ENCODE data around the gene WWP2. TPM values are rescaled to one million over a fixed set of nuclear protein-coding genes. Genes with fewer than 3 reads are reported as not detected.
"Not testable (repeated sequence)": the region's sequence is repeated elsewhere in the genome, so short reads cannot be mapped to it uniquely, and the experiment has no call there.

WWP2 gene
- total RNA-seq, 2 donors from 2014 or later: 42.3 to 42.5 TPM

DNA sequence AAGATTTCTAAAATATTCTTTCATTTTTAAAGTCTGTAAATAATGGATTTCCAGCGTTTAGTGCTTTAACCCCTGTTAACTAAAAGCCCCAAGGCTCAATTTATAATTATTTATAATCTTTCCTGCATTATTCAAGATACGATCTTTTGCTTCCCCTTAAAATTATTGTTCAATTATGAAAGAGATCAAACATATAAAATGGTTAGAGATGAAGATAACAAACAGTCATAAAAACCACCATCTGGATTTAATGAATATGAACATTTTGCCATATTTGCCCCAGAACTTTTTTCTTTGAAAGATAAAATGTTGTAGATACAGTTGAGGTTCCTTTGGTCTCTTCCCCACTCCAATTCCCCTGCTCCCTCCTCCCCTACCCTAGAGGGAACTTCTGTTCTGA is 17.6 kb downstream of the WWP2 start:
- DNase-seq (ENCODE audit: low spot score): no peak
- intact Hi-C loops (cut with DNase I): no loop called here

GRCh38 chr16:69781118-69781517 is 19.0 kb downstream of the WWP2 start:
- intact Hi-C loops (cut with DNase I): no loop called here
- DNase-seq (ENCODE audit: low spot score): no peak

- DNase-seq (ENCODE audit: low spot score): no peak
- intact Hi-C loops (cut with DNase I): no loop called here
Observed at GRCh38 chr16:69784586-69784985, 22.5 kb downstream of the WWP2 start.

- intact Hi-C loops (cut with DNase I): no loop called here
- no peak for DNase-seq (ENCODE audit: low spot score)
Observed at GRCh38 chr16:69787883-69788282, 25.8 kb downstream of the WWP2 start.

- intact Hi-C loops (cut with DNase I): loop anchor here in 1 of 2 donors (1.0 kb wide), 1 partner anchor 8 kb away; no protein-coding TSS in a partner anchor
- DNase-seq (ENCODE audit: low spot score): not testable (repeated sequence)
Observed at GRCh38 chr16:69791391-69791847, 29.3 kb downstream of the WWP2 start.

DNA sequence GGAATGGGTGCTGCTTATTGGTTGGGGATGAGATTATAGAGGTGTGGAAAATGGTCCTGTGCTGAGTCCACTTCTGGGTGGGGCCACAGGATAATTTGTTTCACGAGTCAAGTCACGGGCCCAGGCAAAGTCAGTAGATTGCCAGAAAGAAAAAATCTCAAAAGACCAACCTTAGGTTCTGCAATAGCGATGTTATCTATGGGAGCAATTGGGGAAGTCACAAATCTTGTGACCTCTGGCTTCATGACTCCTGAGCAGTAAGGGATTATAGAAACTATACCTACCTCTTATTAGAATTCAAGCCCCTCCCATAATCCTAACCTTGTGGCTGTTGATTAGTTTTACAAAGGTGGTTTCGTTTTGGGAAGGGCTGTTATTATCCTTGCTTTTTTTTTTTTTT is 31.4 kb downstream of the WWP2 start:
- intact Hi-C loops (cut with DNase I): no loop called here
- DNase-seq (ENCODE audit: low spot score): no peak

DNA sequence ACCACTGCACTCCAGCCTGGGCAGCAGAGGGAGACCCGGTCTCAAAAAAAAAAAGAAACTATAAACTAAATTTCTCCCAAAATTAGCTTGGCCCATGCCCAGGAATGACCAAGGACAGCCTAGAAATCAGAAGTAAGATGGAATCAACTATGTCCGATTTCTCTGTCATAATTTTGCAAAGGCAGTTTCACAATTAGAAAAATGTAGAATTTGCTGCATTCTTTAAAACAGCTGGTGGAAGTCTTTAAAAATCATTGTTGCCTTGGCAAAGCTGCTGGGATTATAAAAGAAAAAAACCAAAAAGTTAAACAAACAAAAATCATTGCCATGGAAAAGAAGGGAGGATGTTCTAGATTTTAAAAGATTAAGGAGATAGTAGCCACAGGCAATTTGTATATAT is 32.4 kb downstream of the WWP2 start:
- DNase-seq (ENCODE audit: low spot score): no peak
- intact Hi-C loops (cut with DNase I): no loop called here

GRCh38 chr16:69796285-69797118 is 34.4 kb downstream of the WWP2 start:
- DNase-seq (ENCODE audit: low spot score): no peak
- intact Hi-C loops (cut with DNase I): loop anchor here (2.0 to 5.0 kb wide), 2 partner anchors 132 to 136 kb away; no protein-coding TSS in a partner anchor

DNA sequence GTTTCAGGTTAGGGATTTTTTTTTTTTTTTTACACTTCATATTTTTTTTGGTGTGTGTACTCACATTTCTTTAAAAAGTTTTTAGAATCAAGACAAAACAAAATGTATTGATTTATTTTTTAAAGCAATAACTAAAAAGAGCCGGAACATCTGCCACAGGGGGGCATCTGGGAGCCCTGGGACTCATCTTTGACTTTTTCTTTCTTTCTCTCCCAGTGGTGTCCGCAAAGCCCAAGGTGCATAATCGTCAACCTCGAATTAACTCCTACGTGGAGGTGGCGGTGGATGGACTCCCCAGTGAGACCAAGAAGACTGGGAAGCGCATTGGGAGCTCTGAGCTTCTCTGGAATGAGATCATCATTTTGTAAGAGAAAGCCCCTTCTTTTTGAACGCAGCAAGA is 36.3 kb downstream of the WWP2 start:
- intact Hi-C loops (cut with DNase I): loop anchor here in 1 of 2 donors (5.0 kb wide), 1 partner anchor 134 kb away; no protein-coding TSS in a partner anchor
- DNase-seq (ENCODE audit: low spot score): no peak

- intact Hi-C loops (cut with DNase I): loop anchor here in 1 of 2 donors (5.0 kb wide), 1 partner anchor 133 kb away; no protein-coding TSS in a partner anchor
- no peak for DNase-seq (ENCODE audit: low spot score)
Observed at GRCh38 chr16:69799611-69800031, 37.5 kb downstream of the WWP2 start.

DNA sequence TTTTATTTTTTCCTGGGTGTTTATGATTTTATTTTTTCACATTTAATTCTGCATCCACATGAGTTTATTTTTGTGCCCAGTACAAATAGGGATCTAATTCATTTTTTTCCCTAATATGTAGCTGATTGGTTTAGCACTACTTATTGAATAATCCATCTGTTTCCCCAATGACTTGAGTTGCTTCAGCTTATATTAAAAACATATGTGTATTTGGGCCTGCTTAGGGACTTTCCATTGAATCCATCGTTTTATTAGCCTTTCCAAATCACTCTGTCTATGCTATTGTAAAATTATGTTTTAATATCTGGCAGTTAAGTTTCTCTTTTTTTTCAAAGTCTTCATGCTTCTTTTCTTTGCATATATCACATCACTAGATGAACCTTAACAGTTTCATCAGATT is 42.2 kb downstream of the WWP2 start:
- intact Hi-C loops (cut with DNase I): no loop called here
- no peak for DNase-seq (ENCODE audit: low spot score)

DNA sequence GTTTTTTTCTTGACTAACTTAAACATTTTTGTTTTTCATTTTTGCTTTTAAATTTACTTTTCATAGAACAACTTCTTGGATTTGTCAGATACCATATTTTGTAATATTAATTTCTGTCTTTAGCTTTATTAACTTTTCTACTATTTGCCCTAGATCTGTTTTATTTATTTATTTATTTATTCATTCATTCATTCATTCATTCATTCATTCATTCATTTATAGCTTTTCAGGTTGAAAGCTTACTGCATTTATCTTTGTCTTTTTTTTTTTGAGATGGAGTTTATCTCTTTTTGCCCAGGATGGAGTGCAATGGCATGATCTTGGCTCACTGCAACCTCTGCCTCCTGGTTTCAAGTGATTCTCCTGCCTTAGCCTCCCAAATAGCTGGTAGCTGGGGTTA is 44.6 kb downstream of the WWP2 start:
- intact Hi-C loops (cut with DNase I); DNase-seq (ENCODE audit: low spot score): not testable (repeated sequence)

DNA sequence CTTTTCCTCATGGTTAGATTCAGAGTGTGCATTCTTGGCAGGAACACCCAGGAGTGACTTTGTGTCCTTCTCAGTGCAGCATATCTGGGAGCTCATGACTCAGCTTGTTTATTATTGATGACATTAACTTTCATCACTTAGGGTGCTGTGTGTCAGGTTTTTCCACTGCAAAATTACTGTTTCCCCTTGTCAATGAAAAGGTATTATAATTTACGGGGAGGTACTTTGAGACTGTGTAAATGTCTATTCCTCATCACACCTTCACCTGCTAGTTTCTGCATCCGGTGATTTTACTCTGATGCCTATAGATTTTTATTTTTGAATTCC is 50.5 kb downstream of the WWP2 start:
- intact Hi-C loops (cut with DNase I): no loop called here
- no peak for DNase-seq (ENCODE audit: low spot score)

DNA sequence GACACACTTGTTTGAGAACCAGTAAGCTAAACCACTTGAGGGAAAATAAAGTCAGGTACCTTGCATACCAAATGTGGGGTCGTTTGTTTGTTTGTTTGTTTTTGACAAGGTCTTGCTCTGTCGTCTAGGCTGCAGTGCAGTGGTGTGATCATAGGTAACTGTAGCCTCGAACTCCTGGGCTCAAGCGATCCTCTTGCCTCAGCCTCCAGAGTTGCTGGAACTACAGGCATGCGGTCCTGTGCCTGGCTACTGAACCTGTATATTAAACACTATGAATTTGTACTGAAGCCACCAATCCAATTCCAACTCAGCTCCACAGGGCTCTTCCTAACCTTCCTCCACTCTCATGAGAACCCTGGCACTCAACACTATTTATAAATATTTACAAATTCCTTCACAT is 51.9 kb downstream of the WWP2 start:
- intact Hi-C loops (cut with DNase I): no loop called here
- no peak for DNase-seq (ENCODE audit: low spot score)

DNA sequence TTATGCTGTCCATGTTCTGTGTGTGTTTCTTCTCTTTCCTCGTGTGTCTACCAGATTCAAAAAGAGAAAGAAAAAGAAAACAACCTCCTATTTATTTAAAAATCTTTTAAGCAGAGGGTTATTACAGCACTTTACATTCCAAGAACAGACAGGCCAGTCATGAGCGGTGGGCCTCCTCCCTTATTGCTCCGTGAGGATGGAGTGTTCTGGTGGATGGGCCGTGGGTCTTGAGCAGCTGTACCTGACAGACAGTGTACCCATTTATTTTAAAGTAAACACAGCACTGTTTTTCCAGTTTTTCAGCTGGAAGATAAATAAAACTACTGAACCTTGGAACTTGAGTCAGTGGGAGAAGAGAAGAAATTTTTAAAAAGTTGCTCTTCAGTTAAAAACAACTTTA is 52.4 kb downstream of the WWP2 start:
- DNase-seq (ENCODE audit: low spot score): no peak
- intact Hi-C loops (cut with DNase I): no loop called here

DNA sequence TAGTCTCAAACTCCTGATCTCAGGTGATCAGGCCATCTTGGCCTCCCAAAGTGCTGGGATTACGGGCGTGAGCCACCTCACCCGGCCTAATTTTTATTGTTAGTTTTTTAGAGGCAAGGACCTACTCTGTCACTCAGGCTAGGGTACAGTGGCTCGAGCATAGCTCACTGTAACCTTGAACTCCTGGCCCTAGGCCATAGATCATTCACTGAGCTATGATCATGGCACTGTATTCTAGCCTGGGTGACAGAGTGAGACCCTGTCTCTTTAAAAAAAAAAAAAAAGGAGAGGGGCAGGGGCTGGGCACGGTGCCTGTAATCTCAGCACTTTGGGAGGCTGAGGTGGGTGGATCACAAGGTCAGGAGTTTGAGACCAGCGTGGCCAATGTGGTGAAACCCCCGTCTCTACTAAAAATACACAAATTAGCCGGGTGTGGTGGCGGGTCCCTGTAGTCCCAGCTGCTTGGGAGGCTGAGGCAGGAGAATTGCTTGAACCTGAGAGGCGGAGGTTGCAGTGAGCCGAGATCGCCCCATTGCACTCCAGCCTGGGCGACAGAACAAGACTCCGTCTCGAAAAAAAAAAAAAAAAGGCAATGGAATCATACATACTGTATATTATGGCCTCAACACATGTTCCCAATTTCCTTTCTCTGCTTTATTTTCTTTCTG is 53.2 kb downstream of the WWP2 start:
- intact Hi-C loops (cut with DNase I); DNase-seq (ENCODE audit: low spot score): not testable (repeated sequence)

DNA sequence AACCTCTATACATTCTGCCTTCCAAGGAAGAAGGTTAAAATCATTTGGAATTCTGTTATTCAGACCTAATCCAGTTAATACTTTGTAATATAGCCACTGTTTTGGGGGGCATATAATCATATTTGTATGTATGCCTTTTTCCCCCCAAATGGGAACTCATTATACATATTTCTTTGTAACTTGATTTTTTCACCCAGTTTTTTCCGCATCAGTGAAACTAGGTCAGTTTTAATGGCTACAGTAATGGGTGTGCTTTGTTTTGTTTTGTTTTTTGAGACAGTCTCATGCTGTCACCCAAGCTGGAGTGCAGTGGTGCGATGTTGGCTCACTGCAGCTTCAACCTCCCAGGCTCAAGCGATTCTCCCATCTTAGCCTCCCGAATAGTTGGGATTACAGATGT is 54.9 kb downstream of the WWP2 start:
- intact Hi-C loops (cut with DNase I): no loop called here
- no peak for DNase-seq (ENCODE audit: low spot score)

GRCh38 chr16:69818891-69819545 is 56.9 kb downstream of the WWP2 start:
- DNase-seq (ENCODE audit: low spot score): no peak
- intact Hi-C loops (cut with DNase I): no loop called here

DNA sequence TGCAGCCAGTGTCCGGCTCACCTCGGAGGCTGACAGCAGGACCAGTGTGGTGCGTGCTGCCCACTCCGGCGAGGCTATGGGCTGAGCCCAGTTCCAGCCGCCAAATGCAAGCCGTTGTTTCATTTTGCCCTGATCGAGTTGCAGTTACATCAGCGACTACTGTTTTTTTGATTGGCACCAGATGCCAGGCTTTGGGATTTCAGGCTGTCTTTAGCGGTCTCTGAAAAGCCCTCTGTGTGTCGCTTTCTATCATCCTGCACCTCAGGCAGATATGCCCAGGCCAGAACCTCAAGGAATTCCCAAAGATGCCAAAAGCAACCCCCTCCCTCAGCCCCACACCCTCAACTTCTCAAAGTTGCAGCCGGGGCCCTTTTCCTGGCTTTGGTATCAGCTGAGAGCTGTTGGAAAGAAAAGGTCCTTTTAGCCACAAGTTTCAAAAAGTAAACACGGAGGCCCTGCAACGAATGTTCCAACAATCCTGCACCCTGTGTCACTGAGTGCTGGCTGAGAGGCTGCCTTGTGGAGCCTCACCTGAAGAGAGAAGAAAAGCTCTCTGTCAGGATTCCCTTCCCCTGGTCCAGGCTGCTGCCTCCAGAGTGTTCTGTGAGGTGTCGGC is 58.9 kb downstream of the WWP2 start:
- DNase-seq (ENCODE audit: low spot score): no peak

GRCh38 chr16:69821844-69822173 is 59.7 kb downstream of the WWP2 start:
- intact Hi-C loops (cut with DNase I): no loop called here
- DNase-seq (ENCODE audit: low spot score): no peak

More for the DNA sequence above, 58.9 kb downstream of the WWP2 start:
- intact Hi-C loops (cut with DNase I): no loop called here

Measured in posterior vena cava (tissue), 2 donors.